Stimulated activated naive CD8-positive, alpha-beta T cell treated with anti-CD3 and anti-CD28 coated beads, Interleukin-15, Interleukin-2, amounts not matched to agents 100 U/mL and 50 U/mL, for 24 hours (primary cell): ENCODE results near the gene TRMT2A.

Experiments
- ATAC-seq: fragments of 150-1000 bp; cut with Tn5 transposase; one replicate; pipeline ENCODE4 v1.10.0; 2021
- DNase-seq: peaks from one replicate; pipeline ENCODE4 v3.0.0; 2021

Gene TRMT2A

GRCh38 chr22:20133930-20134549, 17.0 kb upstream of the TRMT2A start:
- no peak for ATAC-seq
- no peak for DNase-seq

DNA sequence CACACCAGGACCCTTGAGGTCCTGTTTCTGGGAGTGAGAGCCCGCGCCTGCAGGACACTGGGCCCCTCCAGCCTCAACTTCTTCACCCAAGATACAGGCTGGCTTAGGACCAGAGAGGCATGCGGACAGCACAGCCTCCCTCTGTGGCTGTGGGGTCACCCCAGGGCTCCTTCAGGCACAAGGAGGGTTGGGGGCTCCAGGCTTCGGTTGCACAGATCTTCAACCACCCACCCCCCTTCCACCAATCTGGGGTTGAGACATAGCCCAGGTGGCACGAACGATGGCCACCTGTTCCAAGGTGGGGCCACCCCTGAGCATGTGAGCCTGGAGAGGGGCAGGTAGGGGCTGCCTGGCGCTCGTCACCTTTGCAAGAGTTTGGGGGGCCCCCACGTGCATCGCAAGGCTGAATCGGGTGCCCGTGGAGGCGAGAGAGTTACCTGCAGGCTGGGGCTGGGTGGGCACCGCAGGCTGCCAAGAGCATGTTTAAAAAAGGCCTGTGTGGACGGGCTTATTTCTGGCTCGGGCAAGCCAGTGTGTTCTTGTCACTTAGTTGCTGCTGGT, 15.7 kb upstream of the TRMT2A start:
- no peak for DNase-seq
- ATAC-seq, result no peak

- ATAC-seq (no peak), DNase-seq (no peak)
Observed at GRCh38 chr22:20131859-20132685, 15.0 kb upstream of the TRMT2A start.

GRCh38 chr22:20131597-20131858, 14.5 kb upstream of the TRMT2A start, which contains the start of gene ZDHHC8:
Gene ZDHHC8, plus strand, starts transcription at chr22:20131804. Its CDS starts 144 bp downstream, at chr22:20131948.
- peak; percentile 54 for DNase-seq

DNA sequence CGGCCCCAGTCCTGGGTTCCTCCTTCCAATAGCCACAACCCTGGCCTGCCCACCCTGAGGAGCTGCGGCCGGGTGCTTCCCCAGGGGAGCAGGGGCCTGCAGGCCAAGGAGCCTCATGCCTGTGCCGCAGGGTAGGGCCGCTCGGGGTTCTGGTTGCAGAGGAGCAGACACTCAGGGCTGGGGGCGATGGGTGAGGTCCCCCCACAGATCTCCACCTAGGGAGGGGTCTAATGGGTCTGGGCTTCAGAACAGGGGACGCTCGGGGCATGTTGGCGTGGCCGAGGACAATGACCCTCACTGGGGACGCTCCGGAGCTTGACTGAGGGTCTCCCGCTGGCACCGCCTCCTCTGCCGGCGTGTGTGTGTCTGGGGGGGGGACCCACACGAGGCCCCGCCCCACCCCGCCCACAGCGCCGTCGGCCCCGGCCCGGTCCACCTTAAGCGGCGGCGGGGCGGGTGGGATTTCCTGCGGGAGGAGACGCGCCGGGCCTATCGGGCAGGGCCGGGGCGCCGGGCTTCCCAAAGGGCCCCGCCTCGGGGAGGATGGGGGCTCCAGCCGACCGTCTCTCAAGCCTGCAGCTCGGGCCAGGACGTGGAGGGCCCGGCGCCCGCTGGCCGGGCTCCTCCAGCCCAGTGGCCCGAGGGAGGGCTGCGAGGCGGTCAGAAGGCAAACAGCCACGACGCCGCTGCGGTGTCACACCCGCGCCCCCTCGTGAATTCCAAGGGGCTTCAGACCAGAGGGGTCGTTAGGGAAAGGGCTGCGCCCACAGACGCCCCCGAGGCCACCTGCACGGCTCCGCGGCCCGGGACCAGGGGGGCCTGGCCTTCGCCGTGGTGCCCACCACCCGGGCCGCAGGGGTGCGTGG, 13.9 kb upstream of the TRMT2A start:
- ATAC-seq (peak; percentile 70), DNase-seq (peak; percentile 86)

More at GRCh38 chr22:20131597-20131858, 14.5 kb upstream of the TRMT2A start, which contains the start of gene ZDHHC8:
- peak; percentile 51 for ATAC-seq

GRCh38 chr22:20130319-20130718, 13.3 kb upstream of the TRMT2A start:
- ATAC-seq, result no peak
- DNase-seq, result no peak

DNA sequence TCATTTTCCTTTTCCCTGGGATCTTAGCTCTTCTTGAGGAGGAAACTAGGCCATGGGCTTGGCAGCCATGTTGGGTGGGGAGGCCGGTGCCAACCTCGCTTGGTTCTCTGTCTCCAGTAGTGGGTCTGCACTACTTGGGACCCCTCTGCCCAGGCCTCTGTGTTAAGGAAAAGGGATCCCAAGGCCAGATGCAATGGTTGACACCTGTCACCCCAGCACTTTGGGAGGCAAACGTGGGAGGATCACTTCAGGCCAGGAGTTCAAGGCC, 12.7 kb upstream of the TRMT2A start:
- no peak for DNase-seq
- ATAC-seq, result no peak

GRCh38 chr22:20128902-20129746, 12.1 kb upstream of the TRMT2A start:
- peak; percentile 63 for DNase-seq
- peak; percentile 28 for ATAC-seq

- no peak for ATAC-seq
- DNase-seq, result no peak
Observed at GRCh38 chr22:20128619-20128901, 11.5 kb upstream of the TRMT2A start.

DNA sequence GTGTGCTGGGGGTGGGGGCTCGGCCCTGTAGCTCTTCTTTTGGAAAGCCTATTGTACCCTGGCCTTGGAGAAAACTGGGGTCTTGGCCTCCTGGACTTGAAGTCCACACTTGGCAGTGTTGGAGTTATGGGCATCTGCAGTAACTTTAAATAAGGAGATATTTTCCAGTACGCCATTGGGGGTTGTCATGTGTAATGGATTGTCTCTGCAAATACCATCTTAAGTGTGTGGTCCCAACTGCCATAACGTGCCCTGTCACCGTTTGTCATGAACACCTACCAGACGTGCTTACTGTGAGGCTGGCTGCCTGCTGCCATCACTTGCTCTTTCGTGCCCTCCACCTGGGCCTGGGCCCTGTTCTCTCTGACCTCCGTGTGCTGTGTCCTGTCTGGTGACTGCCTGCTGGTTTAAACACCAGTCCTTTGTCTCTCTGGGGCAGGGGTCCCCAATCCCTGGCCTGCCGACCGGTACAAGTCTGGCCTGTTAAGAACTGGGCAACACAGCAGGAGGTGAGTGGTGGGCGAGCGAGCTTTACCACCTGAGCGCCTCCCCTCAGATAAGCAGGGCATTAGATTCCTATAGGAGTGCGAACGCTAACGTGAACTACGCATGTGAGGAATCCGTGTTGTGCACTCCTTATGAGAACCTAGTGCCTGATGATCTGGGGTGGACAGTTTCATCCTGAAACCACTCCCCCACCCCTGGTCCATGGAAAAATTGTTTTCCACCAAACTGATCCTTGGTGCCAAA, 11.0 kb upstream of the TRMT2A start:
- ATAC-seq (no peak), DNase-seq (no peak)

- DNase-seq (no peak), ATAC-seq (no peak)
Observed at GRCh38 chr22:20127318-20127868, 10.4 kb upstream of the TRMT2A start.

- ATAC-seq (no peak), DNase-seq (no peak)
Observed at GRCh38 chr22:20126284-20127029, 9.4 kb upstream of the TRMT2A start.

- ATAC-seq, result no peak
- DNase-seq, result no peak
Observed at GRCh38 chr22:20125201-20126174, 8.5 kb upstream of the TRMT2A start.

GRCh38 chr22:20124083-20124787, 7.2 kb upstream of the TRMT2A start:
- DNase-seq (no peak), ATAC-seq (no peak)

GRCh38 chr22:20123366-20124082, 6.5 kb upstream of the TRMT2A start:
- DNase-seq, result no peak
- ATAC-seq, result no peak

GRCh38 chr22:20121856-20122415, 4.9 kb upstream of the TRMT2A start:
- ATAC-seq (no peak), DNase-seq (no peak)

DNA sequence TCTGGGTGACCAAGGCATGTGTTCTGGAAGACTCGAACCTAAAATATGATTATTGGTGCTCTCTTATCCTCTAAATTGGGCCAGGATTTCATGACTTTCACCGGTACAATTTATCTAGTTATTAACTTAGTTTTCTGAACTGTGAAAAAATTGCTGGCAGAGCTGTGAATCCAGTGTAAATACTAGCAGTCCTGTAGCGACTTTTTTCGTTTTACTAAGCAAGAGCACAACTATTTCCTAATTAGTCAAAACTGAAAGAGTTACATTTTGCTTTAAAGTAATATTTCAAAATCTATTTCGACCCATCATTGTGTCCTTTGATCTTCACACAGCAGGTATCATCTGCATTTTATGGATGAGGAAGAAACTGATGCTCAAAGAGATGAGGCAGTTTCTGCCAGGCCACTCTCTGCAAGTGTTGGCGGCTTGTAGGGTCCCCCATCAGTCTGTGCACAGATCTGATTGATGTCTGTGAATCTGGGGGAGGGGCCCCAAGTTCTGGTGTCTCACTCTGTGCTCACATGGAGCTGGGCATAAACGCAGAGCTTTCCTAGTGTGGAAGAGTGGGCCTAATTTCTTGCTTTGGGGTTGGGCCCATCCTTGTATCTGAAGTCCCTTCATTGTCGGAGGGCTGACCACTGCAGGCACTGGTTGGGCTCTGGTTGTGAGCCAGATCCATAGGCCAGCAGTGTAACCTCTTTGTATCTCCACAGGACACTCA, 1.4 kb upstream of the TRMT2A start:
- ATAC-seq, result no peak
- DNase-seq, result no peak
